ENCODE results near the gene PACRG. TPM values are rescaled to one million over a fixed set of nuclear protein-coding genes. Genes with fewer than 3 reads are reported as not detected.

Gene PACRG
- polyA plus RNA-seq, 2 of the 4 experiments (the other 2 are of a cell fraction): 0.14 to 0.30 TPM

DNA sequence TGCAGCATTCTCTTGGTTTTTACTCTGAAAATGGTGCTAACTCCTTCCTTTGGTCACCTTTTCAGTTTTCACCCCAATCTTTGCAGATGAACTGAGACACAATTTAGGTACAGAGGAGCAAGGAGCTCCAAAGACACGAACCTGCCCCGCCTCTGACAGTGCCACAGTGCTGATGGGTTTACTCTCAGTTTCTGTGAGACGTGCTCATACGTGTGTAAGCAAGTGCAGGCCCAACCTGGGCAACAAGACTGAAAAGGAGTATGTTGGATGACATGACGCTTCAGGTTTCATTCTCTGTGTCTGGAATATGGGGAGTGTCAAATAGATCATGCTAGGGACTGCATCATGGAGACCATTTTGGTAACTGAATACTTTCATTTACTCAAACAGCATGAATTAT is 352.5 kb downstream of the PACRG start:
- ATAC-seq: no peak
- Histone ChIP-seq H3K4me2 (no peak overlapping the region), H3K4me3 (no peak overlapping the region), H3K4me1 (no peaks in the 10 kb centered on the region), H3K9me3 (no peaks in the 10 kb centered on the region), H3K27ac (no peak overlapping the region)
- TF ChIP-seq NR3C1 (IDR thresholded peaks at IDR 0.05) (no peak), E2F6 (IDR thresholded peaks at IDR 0.05; ENCODE audit: borderline replicate concordance, low read depth) (no peak), RNF2 (IDR thresholded peaks at IDR 0.05; ENCODE audit: borderline replicate concordance, low read depth) (no peak), FOSL2 (IDR thresholded peaks at IDR 0.05) (no peak), FOSL2 (CRISPR knock-in tag; IDR thresholded peaks at IDR 0.05) (no peak), FOXS1 (CRISPR knock-in tag; IDR thresholded peaks at IDR 0.05) (no peak)
- TF ChIP-seq, protein P1, sequence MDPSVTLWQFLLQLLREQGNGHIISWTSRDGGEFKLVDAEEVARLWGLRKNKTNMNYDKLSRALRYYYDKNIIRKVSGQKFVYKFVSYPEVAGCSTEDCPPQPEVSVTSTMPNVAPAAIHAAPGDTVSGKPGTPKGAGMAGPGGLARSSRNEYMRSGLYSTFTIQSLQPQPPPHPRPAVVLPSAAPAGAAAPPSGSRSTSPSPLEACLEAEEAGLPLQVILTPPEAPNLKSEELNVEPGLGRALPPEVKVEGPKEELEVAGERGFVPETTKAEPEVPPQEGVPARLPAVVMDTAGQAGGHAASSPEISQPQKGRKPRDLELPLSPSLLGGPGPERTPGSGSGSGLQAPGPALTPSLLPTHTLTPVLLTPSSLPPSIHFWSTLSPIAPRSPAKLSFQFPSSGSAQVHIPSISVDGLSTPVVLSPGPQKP (IDR thresholded peaks at IDR 0.05; ENCODE audit: low read depth, low read length): no peak
- POLR2A ChIA-PET: no interaction called here
- FAIRE-seq: no peak
- CTCF ChIA-PET: no interaction called here
- no peak for DNase-seq (ENCODE audit: low read depth in 1 of 2, low spot score in 1 of 2)
- WGBS (ENCODE audit: missing lambda C conversion rate): 37% methylated on average over 5 of the region's 5 CpGs

- ATAC-seq: no peak
- H3K4me1 ChIP-seq: no peaks in the 10 kb centered on the region
- no peak overlapping the region for H3K27ac ChIP-seq
- no peaks in the 10 kb centered on the region for H3K9me3 ChIP-seq
- 10% methylated on average over 3 of the region's 3 CpGs for WGBS (ENCODE audit: missing lambda C conversion rate)
- H3K4me3 ChIP-seq: no peak overlapping the region
- no peak for DNase-seq (ENCODE audit: low read depth in 1 of 2, low spot score in 1 of 2)
- TF ChIP-seq RCOR1 (IDR thresholded peaks at IDR 0.05; ENCODE audit: low read depth, low read length) (no peak), HEYL (CRISPR knock-in tag; IDR thresholded peaks at IDR 0.05) (no peak), EHMT2 (IDR thresholded peaks at IDR 0.05; ENCODE audit: low read depth) (no peak), ZC3H11A (IDR thresholded peaks at IDR 0.05) (no peak), NFE2L2 (conservative IDR thresholded peaks at IDR 0.05; ENCODE audit: low read length) (no peak), EP300 (IDR thresholded peaks at IDR 0.05) (no peak), PHF8 (IDR thresholded peaks at IDR 0.05; ENCODE audit: borderline replicate concordance, low read depth) (no peak)
- H3K4me2 ChIP-seq: no peak overlapping the region
- ChIA-PET POLR2A (no interaction called here), CTCF (no interaction called here)
- no peak for FAIRE-seq
Observed at GRCh38 chr6:163083141-163083540, 355.4 kb downstream of the PACRG start.

- no peak overlapping the region for H3K27ac ChIP-seq
- H3K4me3 ChIP-seq: no peak overlapping the region
- no peaks in the 10 kb centered on the region for H3K9me3 ChIP-seq
- 38% methylated on average over 5 of the region's 5 CpGs for WGBS (ENCODE audit: missing lambda C conversion rate)
- TF ChIP-seq ZFP36 (IDR thresholded peaks at IDR 0.05; ENCODE audit: borderline replicate concordance, partially characterized antibody) (no peak), JUNB (IDR thresholded peaks at IDR 0.05) (no peak), GATA3 (IDR thresholded peaks at IDR 0.05; ENCODE audit: borderline replicate concordance) (no peak), NPAS2 (CRISPR knock-in tag; IDR thresholded peaks at IDR 0.05; ENCODE audit: borderline replicate concordance) (no peak), POLR2AphosphoS2 (conservative IDR thresholded peaks at IDR 0.05; ENCODE audit: low read length) (no peak), RNF2 (IDR thresholded peaks at IDR 0.05; ENCODE audit: borderline replicate concordance, low read depth) (no peak), HEYL (CRISPR knock-in tag; IDR thresholded peaks at IDR 0.05) (no peak), MYC (IDR thresholded peaks at IDR 0.05; ENCODE audit: borderline replicate concordance, low read length) (no peak), HDAC2 (IDR thresholded peaks at IDR 0.05) (no peak), NFE2L2 (conservative IDR thresholded peaks at IDR 0.05; ENCODE audit: low read length) (no peak), ESRRA (IDR thresholded peaks at IDR 0.05; ENCODE audit: borderline replicate concordance, low read length) (no peak), EHF (CRISPR knock-in tag; IDR thresholded peaks at IDR 0.05) (no peak), BHLHE40 (IDR thresholded peaks at IDR 0.05; ENCODE audit: low read depth, low read length) (no peak), HES2 (IDR thresholded peaks at IDR 0.05) (no peak)
- TF ChIP-seq, protein P2, sequence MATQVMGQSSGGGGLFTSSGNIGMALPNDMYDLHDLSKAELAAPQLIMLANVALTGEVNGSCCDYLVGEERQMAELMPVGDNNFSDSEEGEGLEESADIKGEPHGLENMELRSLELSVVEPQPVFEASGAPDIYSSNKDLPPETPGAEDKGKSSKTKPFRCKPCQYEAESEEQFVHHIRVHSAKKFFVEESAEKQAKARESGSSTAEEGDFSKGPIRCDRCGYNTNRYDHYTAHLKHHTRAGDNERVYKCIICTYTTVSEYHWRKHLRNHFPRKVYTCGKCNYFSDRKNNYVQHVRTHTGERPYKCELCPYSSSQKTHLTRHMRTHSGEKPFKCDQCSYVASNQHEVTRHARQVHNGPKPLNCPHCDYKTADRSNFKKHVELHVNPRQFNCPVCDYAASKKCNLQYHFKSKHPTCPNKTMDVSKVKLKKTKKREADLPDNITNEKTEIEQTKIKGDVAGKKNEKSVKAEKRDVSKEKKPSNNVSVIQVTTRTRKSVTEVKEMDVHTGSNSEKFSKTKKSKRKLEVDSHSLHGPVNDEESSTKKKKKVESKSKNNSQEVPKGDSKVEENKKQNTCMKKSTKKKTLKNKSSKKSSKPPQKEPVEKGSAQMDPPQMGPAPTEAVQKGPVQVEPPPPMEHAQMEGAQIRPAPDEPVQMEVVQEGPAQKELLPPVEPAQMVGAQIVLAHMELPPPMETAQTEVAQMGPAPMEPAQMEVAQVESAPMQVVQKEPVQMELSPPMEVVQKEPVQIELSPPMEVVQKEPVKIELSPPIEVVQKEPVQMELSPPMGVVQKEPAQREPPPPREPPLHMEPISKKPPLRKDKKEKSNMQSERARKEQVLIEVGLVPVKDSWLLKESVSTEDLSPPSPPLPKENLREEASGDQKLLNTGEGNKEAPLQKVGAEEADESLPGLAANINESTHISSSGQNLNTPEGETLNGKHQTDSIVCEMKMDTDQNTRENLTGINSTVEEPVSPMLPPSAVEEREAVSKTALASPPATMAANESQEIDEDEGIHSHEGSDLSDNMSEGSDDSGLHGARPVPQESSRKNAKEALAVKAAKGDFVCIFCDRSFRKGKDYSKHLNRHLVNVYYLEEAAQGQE (IDR thresholded peaks at IDR 0.05): no peak
- no peaks in the 10 kb centered on the region for H3K4me1 ChIP-seq
- no peak for ATAC-seq
- H3K4me2 ChIP-seq: no peak overlapping the region
- POLR2A ChIA-PET: no interaction called here
- CTCF ChIA-PET: no interaction called here
- no peak for FAIRE-seq
- no peak for DNase-seq (ENCODE audit: low read depth in 1 of 2, low spot score in 1 of 2)
Observed at GRCh38 chr6:163085426-163085825, 357.7 kb downstream of the PACRG start.
